Measurements from ENCODE around the gene CDCA5. TPM values are rescaled to one million over a fixed set of nuclear protein-coding genes. Genes with fewer than 3 reads are reported as not detected.
"Not testable (repeated sequence)": the region's sequence is repeated elsewhere in the genome, so short reads cannot be mapped to it uniquely, and the experiment has no call there.

CDCA5 gene
- total RNA-seq, 1 experiment from 2014 or later, result 73.4 TPM

GRCh38 chr11:65118891-65119669, 35.2 kb upstream of the CDCA5 start:
- intact Hi-C loops (cut with micrococcal nuclease); H3K4me2 ChIP-seq (ENCODE audit: low read length); H3K9me2 ChIP-seq (replicated peaks; ENCODE audit: low read length); ATAC-seq; H2AFZ ChIP-seq (ENCODE audit: low read length); H3K9ac ChIP-seq (ENCODE audit: low read length); H3K27ac ChIP-seq (ENCODE audit: low read length); H3K9me3 ChIP-seq (ENCODE audit: low read length); H3K4me3 ChIP-seq (ENCODE audit: low read length); BruUV-seq (replicated peaks); DNase-seq; H4K20me1 ChIP-seq (ENCODE audit: low read length); POLR2A ChIA-PET (ENCODE audit: unreplicated experiment); H3K27me3 ChIP-seq (ENCODE audit: low read length): not testable (repeated sequence)
- CTCF ChIA-PET, result interaction anchor here (0.7 kb wide), 1 partner anchor 10 kb away, joined by 3 read pairs; no protein-coding TSS in a partner anchor
- Histone ChIP-seq H3K79me2 (ENCODE audit: low read length) (peaks cover 67% of the 10 kb centered on the region), H3K36me3 (ENCODE audit: low read depth, low read length) (peaks cover 20% of the 10 kb centered on the region), H3F3A (ENCODE audit: low read length, unreplicated experiment) (peaks cover 20% of the 10 kb centered on the region), H3K4me1 (ENCODE audit: insufficient read depth, low read length) (peaks cover 27% of the 10 kb centered on the region)

DNA sequence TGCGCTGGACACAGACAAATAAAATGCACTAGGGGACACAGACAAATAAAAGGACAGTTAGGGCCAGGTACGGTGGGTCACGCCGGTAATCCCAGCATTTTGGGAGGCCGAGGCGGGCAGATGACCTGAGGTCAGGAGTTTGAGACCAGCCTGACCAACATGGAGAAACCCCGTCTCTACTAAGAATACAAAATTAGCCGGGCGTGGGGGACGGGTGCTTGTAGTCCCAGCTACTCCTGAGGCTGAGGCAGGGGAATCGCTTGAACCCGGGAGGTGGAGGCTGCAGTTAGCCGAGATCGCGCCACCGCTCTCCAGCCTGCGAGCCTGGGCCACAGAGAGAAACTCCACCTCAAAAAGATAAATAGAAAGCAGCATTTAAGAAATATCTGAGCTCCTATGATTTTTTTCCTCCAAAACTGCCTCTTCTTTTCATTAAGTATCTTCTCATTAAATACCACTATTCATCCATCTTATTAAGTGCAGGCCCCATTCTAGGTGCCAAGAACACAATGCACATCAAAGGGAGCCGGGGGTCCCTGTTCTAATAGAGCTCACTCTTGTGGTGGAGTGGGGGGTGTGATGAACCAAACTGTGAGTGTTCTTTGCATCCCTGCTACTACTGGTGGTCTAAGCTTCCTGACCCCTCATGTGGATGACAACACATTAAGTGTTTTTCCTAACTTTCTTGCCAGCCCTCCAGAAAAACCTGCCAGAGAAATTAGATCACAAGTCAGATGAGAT, 34.4 kb upstream of the CDCA5 start:
- H2AFZ ChIP-seq (ENCODE audit: low read length), result no peak overlapping the region
- no peaks in the 10 kb centered on the region for H3K9me3 ChIP-seq (ENCODE audit: low read length)
- intact Hi-C loops (cut with micrococcal nuclease), result no loop called here
- no peak overlapping the region for H3K9ac ChIP-seq (ENCODE audit: low read length)
- H3K27me3 ChIP-seq (ENCODE audit: low read length), result no peaks in the 10 kb centered on the region
- peaks cover 20% of the 10 kb centered on the region for H3K36me3 ChIP-seq (ENCODE audit: low read depth, low read length)
- peaks cover 59% of the 10 kb centered on the region for H3K79me2 ChIP-seq (ENCODE audit: low read length)
- ChIA-PET CTCF (no interaction called here), POLR2A (ENCODE audit: unreplicated experiment) (interaction anchor here (0.6 kb wide), 1 partner anchor 883 kb away, joined by 4 read pairs; no protein-coding TSS in a partner anchor)
- no peak overlapping the region for H3K27ac ChIP-seq (ENCODE audit: low read length)
- no peaks in the 10 kb centered on the region for H3K9me2 ChIP-seq (replicated peaks; ENCODE audit: low read length)
- DNase-seq, result no peak
- no peak overlapping the region for H3K4me2 ChIP-seq (ENCODE audit: low read length)
- H3K4me3 ChIP-seq (ENCODE audit: low read length), result no peak overlapping the region
- peaks cover 28% of the 10 kb centered on the region for H3K4me1 ChIP-seq (ENCODE audit: insufficient read depth, low read length)
- TF ChIP-seq EZH2phosphoT487 (IDR thresholded peaks at IDR 0.05; ENCODE audit: borderline replicate concordance, low read length) (no peak), CTCF (conservative IDR thresholded peaks at IDR 0.05; ENCODE audit: low read depth, low read length) (no peak; the same call in 1 of the 2 replicates), EZH2 (IDR thresholded peaks at IDR 0.05; ENCODE audit: low read length, unreplicated experiment) (no peak)
- BruUV-seq (replicated peaks), result no TSS peak
- 0 out of 2 replicates have a peak, but pooled peaks cover 3% of the 10 kb centered on the region for H4K20me1 ChIP-seq (ENCODE audit: low read length)
- no peak for ATAC-seq
- H3F3A ChIP-seq (ENCODE audit: low read length, unreplicated experiment), result peaks cover 20% of the 10 kb centered on the region

DNA sequence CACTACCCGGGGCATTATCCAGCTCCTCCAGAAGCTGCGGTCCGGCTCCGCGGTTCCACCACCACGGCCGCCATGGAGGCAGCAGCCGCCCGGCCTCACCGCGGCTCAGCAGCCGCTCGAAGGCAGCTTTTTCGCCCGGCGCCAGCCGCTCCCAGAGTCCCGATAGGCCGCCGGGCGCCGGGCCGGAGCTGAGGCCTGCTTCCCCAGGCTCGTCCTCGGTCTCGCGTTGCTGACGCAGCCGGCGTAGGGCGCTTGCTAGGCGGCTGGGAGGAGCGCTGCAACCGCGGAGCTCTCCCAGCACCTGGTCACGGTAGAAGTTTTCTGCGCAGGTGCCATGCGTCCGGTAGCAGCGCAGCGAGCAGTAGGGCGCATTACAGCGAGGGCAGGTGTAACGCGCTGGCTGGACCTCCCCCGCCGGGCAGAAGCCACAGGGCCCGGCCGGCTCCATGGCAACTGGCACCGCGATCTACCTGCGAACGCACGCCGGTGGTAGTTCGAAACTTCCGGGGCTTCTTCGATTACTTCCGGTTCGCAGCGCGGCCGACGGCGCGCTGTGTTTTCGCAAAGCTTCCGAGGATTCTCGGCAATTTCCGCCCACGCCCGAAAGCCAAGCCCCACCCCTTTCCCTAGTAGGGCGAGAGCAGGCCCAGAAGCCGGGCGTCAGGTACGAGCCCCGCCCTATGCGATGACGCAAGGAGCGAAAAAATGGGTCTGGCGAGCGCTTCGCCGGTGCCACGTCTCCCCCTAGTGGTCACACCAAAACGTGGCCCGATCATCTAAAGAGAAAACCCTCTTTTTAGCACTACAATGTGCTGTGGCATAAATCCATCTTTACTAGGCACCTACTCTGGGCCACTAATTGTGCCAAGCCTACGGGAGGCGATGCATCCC, 33.6 kb upstream of the CDCA5 start, which contains the start of gene ZNHIT2:
Gene ZNHIT2, minus strand, starts transcription at position 496 of the 891 bp plus-strand sequence. Its CDS starts 48 bp downstream, at position 448.
- peaks cover 30% of the 10 kb centered on the region for H3K4me1 ChIP-seq (ENCODE audit: insufficient read depth, low read length)
- no peaks in the 10 kb centered on the region for H3K9me2 ChIP-seq (replicated peaks; ENCODE audit: low read length)
- peak within 1 kb of the TSS; percentile 77 for H3K4me3 ChIP-seq (ENCODE audit: low read length)
- H3K79me2 ChIP-seq (ENCODE audit: low read length), result peaks cover 51% of the 10 kb centered on the region
- CTCF ChIA-PET, result interaction anchor here (0.7 kb wide), 1 partner anchor 264 kb away, joined by 3 read pairs; no protein-coding TSS in a partner anchor
- H3K4me2 ChIP-seq (ENCODE audit: low read length), result peak within 1 kb of the TSS; percentile 86
- ATAC-seq (peak; percentile 59), DNase-seq (peak; percentile 100)
- TF ChIP-seq EZH2 (IDR thresholded peaks at IDR 0.05; ENCODE audit: low read length, unreplicated experiment), result no peak
- peak; percentile 97 for TF ChIP-seq CTCF (conservative IDR thresholded peaks at IDR 0.05; ENCODE audit: low read depth, low read length)
- TF ChIP-seq EZH2phosphoT487 (IDR thresholded peaks at IDR 0.05; ENCODE audit: borderline replicate concordance, low read length), result no peak
- POLR2A ChIA-PET (ENCODE audit: unreplicated experiment), result interaction anchor here (0.6 kb wide), 2 partner anchors 602 to 882 kb away, joined by 3 to 4 read pairs; no protein-coding TSS in a partner anchor
- no TSS peak for BruUV-seq (replicated peaks)
- H4K20me1 ChIP-seq (ENCODE audit: low read length), result 0 out of 2 replicates have a peak, but pooled peaks cover 3% of the 10 kb centered on the region
- H3K27ac ChIP-seq (ENCODE audit: low read length), result peak within 1 kb of the TSS; percentile 74
- peak within 1 kb of the TSS; percentile 94 for H3K9ac ChIP-seq (ENCODE audit: low read length)
- peaks cover 20% of the 10 kb centered on the region for H3F3A ChIP-seq (ENCODE audit: low read length, unreplicated experiment)
- H3K9me3 ChIP-seq (ENCODE audit: low read length), result no peaks in the 10 kb centered on the region
- H3K27me3 ChIP-seq (ENCODE audit: low read length), result no peaks in the 10 kb centered on the region
- peak within 1 kb of the TSS; percentile 39 for H2AFZ ChIP-seq (ENCODE audit: low read length)
- H3K36me3 ChIP-seq (ENCODE audit: low read depth, low read length), result peaks cover 20% of the 10 kb centered on the region
- intact Hi-C loops (cut with micrococcal nuclease), result loop anchor here (1.0 to 2.0 kb wide), 4 partner anchors 21 to 137 kb away; partner anchors contain the start of genes CAPN1 and VPS51
